Measurements from ENCODE around the gene GNA12. TPM values are rescaled to one million over a fixed set of nuclear protein-coding genes. Genes with fewer than 3 reads are reported as not detected.
A peak's percentile ranks its signal among the peaks of the same experiment; 100 is the strongest.

GNA12 gene
- total and polyA plus RNA-seq, 2 of the 4 experiments (the other 2 are of a cell fraction) = 14.3 to 93.9 TPM

DNA sequence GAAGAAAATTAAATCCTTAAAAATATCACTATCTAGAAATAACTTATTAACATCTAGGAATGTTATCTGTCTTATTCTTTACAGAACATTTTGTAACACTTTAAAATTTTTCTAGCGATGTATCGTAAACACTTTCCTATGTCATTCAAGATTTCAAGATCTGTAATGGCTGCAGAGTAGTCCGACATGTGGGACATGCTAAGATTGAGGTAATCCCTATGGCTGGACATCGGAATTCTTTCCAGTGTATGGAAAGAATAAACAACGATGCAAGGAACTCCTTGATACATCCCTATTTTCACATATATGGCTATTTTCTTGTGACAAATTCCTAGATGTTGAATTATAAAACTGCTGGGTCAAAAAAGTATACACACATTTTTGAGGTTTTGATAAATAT is 37.5 kb downstream of the GNA12 start:
- Histone ChIP-seq H3K4ac (ENCODE audit: low read depth, low read length) (no peak overlapping the region), H3K9me1 (ENCODE audit: insufficient read depth, low read length) (peaks cover 43% of the 10 kb centered on the region), H2AK9ac (replicated peaks; ENCODE audit: low read depth, low read length, poor library complexity) (no peak overlapping the region), H4K5ac (ENCODE audit: low read depth, low read length) (no peak overlapping the region), H2AK5ac (ENCODE audit: low read depth, low read length) (no peak overlapping the region), H4K20me1 (ENCODE audit: insufficient read depth, low read length) (0 out of 2 replicates have a peak, but pooled peaks cover 8% of the 10 kb centered on the region), H3K9me3 (ENCODE audit: control insufficient read depth, insufficient read depth, low read length) (no peaks in the 10 kb centered on the region), H3K36me3 (ENCODE audit: control insufficient read depth, insufficient read depth, low read length) (no peaks in the 10 kb centered on the region), H2BK5ac (ENCODE audit: low read depth, low read length, poor library complexity, severe bottlenecking) (no peak overlapping the region), H3K27me3 (ENCODE audit: control insufficient read depth, insufficient read depth, low read length) (no peaks in the 10 kb centered on the region), H4K8ac (ENCODE audit: low read depth in 2 of 2, low read length in 2 of 2) (no peak overlapping the region), H4K91ac (ENCODE audit: insufficient read depth, low read depth, low read length) (no peak overlapping the region), H3K27ac (ENCODE audit: insufficient read depth, low read length) (no peak overlapping the region), H2AFZ (replicated peaks; ENCODE audit: low read length, poor library complexity) (no peak overlapping the region), H3K79me1 (ENCODE audit: low read depth in 1 of 2, low read length in 2 of 2) (peaks cover 55 to 79% of the 10 kb centered on the region in 2 experiments), H3K56ac (ENCODE audit: extremely low read depth, insufficient read depth, low read length) (no peak overlapping the region), H3K14ac (replicated peaks; ENCODE audit: low read depth, low read length) (0 out of 2 replicates have a peak overlapping the region, but pooled peaks have one; percentile 58), H2BK120ac (ENCODE audit: low read depth, low read length) (no peak overlapping the region), H2BK20ac (ENCODE audit: low read depth, low read length) (no peak overlapping the region), H3K4me2 (ENCODE audit: low read depth, low read length) (no peak overlapping the region), H3K18ac (ENCODE audit: low read depth, low read length) (no peak overlapping the region), H3K4me1 (ENCODE audit: control insufficient read depth, insufficient read depth, low read length) (peaks cover 43% of the 10 kb centered on the region), H3K23ac (ENCODE audit: low read depth, low read length) (0 out of 2 replicates have a peak overlapping the region, but pooled peaks have one; percentile 64), H2BK15ac (ENCODE audit: low read depth, low read length) (no peak overlapping the region), H3K4me3 (ENCODE audit: insufficient read depth, low read depth, low read length) (no peak overlapping the region), H3K9ac (ENCODE audit: low read depth, low read length) (no peak overlapping the region)
- DNase-seq (no peak), ATAC-seq (ENCODE audit: low read depth) (no peak)
- ChIA-PET POLR2A (ENCODE audit: unreplicated experiment) (no interaction called here), CTCF (no interaction called here)
- TF ChIP-seq MAFK (IDR thresholded peaks at IDR 0.05; ENCODE audit: low read depth, low read length) = no peak
- no peak for TF ChIP-seq RCOR1 (IDR thresholded peaks at IDR 0.05; ENCODE audit: insufficient replicate concordance, low read length)
- no peak for TF ChIP-seq MAZ (IDR thresholded peaks at IDR 0.05; ENCODE audit: borderline replicate concordance, low read depth, low read length)
- TF ChIP-seq USF2 (IDR thresholded peaks at IDR 0.05; ENCODE audit: low read depth, low read length) = no peak
- TF ChIP-seq MXI1 (IDR thresholded peaks at IDR 0.05; ENCODE audit: borderline replicate concordance, low read depth, low read length) = no peak
- no peak for TF ChIP-seq NFE2L2 (IDR thresholded peaks at IDR 0.05; ENCODE audit: low read depth, low read length)
- no peak for TF ChIP-seq BHLHE40 (IDR thresholded peaks at IDR 0.05; ENCODE audit: low read depth, low read length)
- TF ChIP-seq, protein P1, sequence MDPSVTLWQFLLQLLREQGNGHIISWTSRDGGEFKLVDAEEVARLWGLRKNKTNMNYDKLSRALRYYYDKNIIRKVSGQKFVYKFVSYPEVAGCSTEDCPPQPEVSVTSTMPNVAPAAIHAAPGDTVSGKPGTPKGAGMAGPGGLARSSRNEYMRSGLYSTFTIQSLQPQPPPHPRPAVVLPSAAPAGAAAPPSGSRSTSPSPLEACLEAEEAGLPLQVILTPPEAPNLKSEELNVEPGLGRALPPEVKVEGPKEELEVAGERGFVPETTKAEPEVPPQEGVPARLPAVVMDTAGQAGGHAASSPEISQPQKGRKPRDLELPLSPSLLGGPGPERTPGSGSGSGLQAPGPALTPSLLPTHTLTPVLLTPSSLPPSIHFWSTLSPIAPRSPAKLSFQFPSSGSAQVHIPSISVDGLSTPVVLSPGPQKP (IDR thresholded peaks at IDR 0.05; ENCODE audit: borderline replicate concordance, low read depth, low read length) = no peak
- TF ChIP-seq, protein P2, sequence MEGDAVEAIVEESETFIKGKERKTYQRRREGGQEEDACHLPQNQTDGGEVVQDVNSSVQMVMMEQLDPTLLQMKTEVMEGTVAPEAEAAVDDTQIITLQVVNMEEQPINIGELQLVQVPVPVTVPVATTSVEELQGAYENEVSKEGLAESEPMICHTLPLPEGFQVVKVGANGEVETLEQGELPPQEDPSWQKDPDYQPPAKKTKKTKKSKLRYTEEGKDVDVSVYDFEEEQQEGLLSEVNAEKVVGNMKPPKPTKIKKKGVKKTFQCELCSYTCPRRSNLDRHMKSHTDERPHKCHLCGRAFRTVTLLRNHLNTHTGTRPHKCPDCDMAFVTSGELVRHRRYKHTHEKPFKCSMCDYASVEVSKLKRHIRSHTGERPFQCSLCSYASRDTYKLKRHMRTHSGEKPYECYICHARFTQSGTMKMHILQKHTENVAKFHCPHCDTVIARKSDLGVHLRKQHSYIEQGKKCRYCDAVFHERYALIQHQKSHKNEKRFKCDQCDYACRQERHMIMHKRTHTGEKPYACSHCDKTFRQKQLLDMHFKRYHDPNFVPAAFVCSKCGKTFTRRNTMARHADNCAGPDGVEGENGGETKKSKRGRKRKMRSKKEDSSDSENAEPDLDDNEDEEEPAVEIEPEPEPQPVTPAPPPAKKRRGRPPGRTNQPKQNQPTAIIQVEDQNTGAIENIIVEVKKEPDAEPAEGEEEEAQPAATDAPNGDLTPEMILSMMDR (conservative IDR thresholded peaks at IDR 0.05; ENCODE audit: low read depth, low read length) = no peak
- no peak for TF ChIP-seq SMC3 (IDR thresholded peaks at IDR 0.05; ENCODE audit: low read depth, low read length)
- TF ChIP-seq RFX5 (IDR thresholded peaks at IDR 0.05; ENCODE audit: low read depth, low read length) = no peak
- in situ Hi-C loops (cut with MboI; ENCODE audit: low sequenced_read_pairs) (no loop called here), dilution Hi-C loops (cut with HindIII; ENCODE audit: low sequenced_read_pairs, unreplicated experiment) (no loop called here), intact Hi-C loops (cut with micrococcal nuclease) (no loop called here)
- no CpG with 5 or more reads among the region's 5 CpGs for WGBS, 2 experiments (ENCODE audit: extremely low coverage in 2 of 2, insufficient read length in 1 of 2)
- no TSS peak for BruUV-seq (replicated peaks)

All from IMR-90 (cell line).